Keratinocyte (primary cell): ENCODE data around the gene OR13J1. TPM values are rescaled to one million over a fixed set of nuclear protein-coding genes. Genes with fewer than 3 reads are reported as not detected.

Experiments used
- DNase-seq: peaks from one replicate; pipeline ENCODE4 v3.0.0-alpha.2; 2011; ENCODE audit warnings: low read depth, missing footprints, low spot score
- FAIRE-seq: peaks from 2 replicates; lab custom pipeline; 2011; peaks lifted over from hg19 to GRCh38; lab: Jason Lieb, UNC
- H2AFZ ChIP-seq: 2 replicates; pipeline ENCODE4 v1.6.0; 2012; ENCODE audit warnings: low read length, control low read depth, inconsistent platforms; ENCODE audit not compliant: control insufficient read depth
- H3K27ac ChIP-seq: 2 replicates; pipeline ENCODE4 v1.5.1; 2011; ENCODE audit warnings: low read length; ENCODE audit not compliant: control insufficient read depth, insufficient read depth
- H3K27me3 ChIP-seq: 3 replicates; pipeline ENCODE4 v1.6.0; 2011; ENCODE audit warnings: low read length; ENCODE audit not compliant: control insufficient read depth, insufficient read depth; ENCODE audit errors: extremely low read depth
- H3K36me3 ChIP-seq, 2 experiments: 2 replicates in 1 of 2; 3 replicates in 1 of 2; pipeline ENCODE4 v1.5.1; 2011; ENCODE audit warnings: low read length in 2 of 2, mild to moderate bottlenecking in 1 of 2; ENCODE audit not compliant: control insufficient read depth in 2 of 2, insufficient read depth in 2 of 2; ENCODE audit errors: extremely low read depth in 1 of 2
- H3K4me1 ChIP-seq: 3 replicates; pipeline ENCODE4 v1.5.1; 2011; ENCODE audit warnings: low read length; ENCODE audit not compliant: control insufficient read depth, insufficient read depth; ENCODE audit errors: extremely low read depth
- H3K4me2 ChIP-seq: 3 replicates; pipeline ENCODE4 v1.6.0; 2011; ENCODE audit warnings: low read depth, low read length; ENCODE audit not compliant: control insufficient read depth, insufficient read depth; ENCODE audit errors: extremely low read depth
- H3K4me3 ChIP-seq, 3 experiments: fragments of 200-600 bp in 1 of 3; sonication (generic) in 1 of 3; 2 replicates in 2 of 3; 3 replicates in 1 of 3; pipeline ENCODE4 v1.5.1; 2011 to 2016; ENCODE audit warnings: low read length in 3 of 3, mild to moderate bottlenecking in 3 of 3, control low read depth in 2 of 3, inconsistent platforms in 1 of 3, low read depth in 1 of 3, mixed read lengths in 1 of 3, mixed run types in 1 of 3, moderate library complexity in 1 of 3; ENCODE audit not compliant: control insufficient read depth in 2 of 3, insufficient read depth in 2 of 3; ENCODE audit errors: extremely low read depth in 1 of 3
- H3K79me2 ChIP-seq: 2 replicates; pipeline ENCODE4 v1.6.0; 2012; ENCODE audit warnings: low read length; ENCODE audit not compliant: control insufficient read depth, insufficient read depth
- H3K9ac ChIP-seq: 3 replicates; pipeline ENCODE4 v1.6.0; 2011; ENCODE audit warnings: low read length; ENCODE audit not compliant: control insufficient read depth, insufficient read depth; ENCODE audit errors: extremely low read depth
- H3K9me1 ChIP-seq: 3 replicates; pipeline ENCODE4 v1.6.0; 2011; ENCODE audit warnings: low read length; ENCODE audit not compliant: control insufficient read depth, insufficient read depth; ENCODE audit errors: extremely low read depth
- H3K9me3 ChIP-seq: 2 replicates; pipeline ENCODE4 v1.5.1; 2012; ENCODE audit warnings: low read depth, low read length; ENCODE audit not compliant: control insufficient read depth
- H4K20me1 ChIP-seq: 3 replicates; pipeline ENCODE4 v1.6.0; 2011; ENCODE audit warnings: low read length; ENCODE audit not compliant: control insufficient read depth, insufficient read depth; ENCODE audit errors: extremely low read depth
- CTCF ChIP-seq, 3 experiments: IDR thresholded peaks in 1 of 3; conservative IDR thresholded peaks in 1 of 3; optimal IDR thresholded peaks in 1 of 3; 2 replicates in 2 of 3; 3 replicates in 1 of 3; pipeline versions ENCODE3 to v1.5.1; 2011; ENCODE audit warnings: low read length in 3 of 3, mild to moderate bottlenecking in 3 of 3, moderate library complexity in 2 of 3, control low read depth in 1 of 3, inconsistent platforms in 1 of 3; ENCODE audit not compliant: insufficient read depth in 2 of 3; ENCODE audit errors: extremely low read depth in 1 of 3
- EZH2 ChIP-seq: IDR thresholded peaks from one replicate; pipeline ENCODE4 v1.6.1; 2012; ENCODE audit warnings: inconsistent platforms, mild to moderate bottlenecking, low read length, moderate library complexity
- dilution Hi-C: fragments of 300-500 bp; cut with MboI; formaldehyde crosslinking; loops from one replicate; pipeline ENCODE4 v1.7.0; 2020; ENCODE audit warnings: low sequenced_read_pairs; ENCODE audit not compliant: extremely low pct_ligation_motif_present
- polyA plus RNA-seq, 5 experiments: library from polyadenylated mRNA; depleted of rRNA in 3 of 5; stranded (reverse) in 3 of 5; stranded (forward) in 1 of 5; unstranded in 1 of 5; fragments of >200 nt; gene quantifications; 1 replicate in 1 of 5; 2 replicates in 3 of 5; 3 replicates in 1 of 5; pipeline versions ENCODE4 v1.2.1 to v1.2.3, GENCODE V29; 2011 to 2012; ENCODE audit warnings: missing spikeins in 2 of 5, low read depth in 1 of 5, low replicate concordance in 1 of 5

Gene OR13J1
- polyA plus RNA-seq, 1 donor (not counting 4 experiments of a cell fraction or from before 2014, with no cell fraction given) = not detected

GRCh38 chr9:35868933-35869332 lies 1.3 kb downstream of the OR13J1 start:
- Histone ChIP-seq H3K9me1 (no peaks in the 10 kb centered on the region), H3K27me3 (no peaks in the 10 kb centered on the region), H3K9me3 (no peaks in the 10 kb centered on the region), H3K4me2 (no peak overlapping the region), H3K9ac (no peak overlapping the region), H3K27ac (no peak overlapping the region), H3K4me3 (no peak overlapping the region), H3K79me2 (no peaks in the 10 kb centered on the region), H4K20me1 (no peaks in the 10 kb centered on the region), H2AFZ (no peak overlapping the region), H3K4me1 (peaks cover 6% of the 10 kb centered on the region), H3K36me3 (no peaks in the 10 kb centered on the region)
- dilution Hi-C loops = no loop called here
- FAIRE-seq = no peak
- no peak for DNase-seq
- no peak for TF ChIP-seq EZH2
- TF ChIP-seq CTCF (optimal IDR thresholded peaks at IDR 0.05 in 1 of 3, IDR thresholded peaks at IDR 0.05 in 1 of 3, conservative IDR thresholded peaks at IDR 0.05 in 1 of 3; ENCODE audit: extremely low read depth in 1 of 3, insufficient read depth in 2 of 3, low read length in 3 of 3) = no peak

GRCh38 chr9:35867538-35867937 lies 2.7 kb downstream of the OR13J1 start:
- H3K9me1 ChIP-seq = no peaks in the 10 kb centered on the region
- no peaks in the 10 kb centered on the region for H3K79me2 ChIP-seq
- peaks cover 6% of the 10 kb centered on the region for H3K4me1 ChIP-seq
- DNase-seq (no peak), FAIRE-seq (no peak)
- H2AFZ ChIP-seq = no peak overlapping the region
- TF ChIP-seq CTCF (optimal IDR thresholded peaks at IDR 0.05 in 1 of 3, IDR thresholded peaks at IDR 0.05 in 1 of 3, conservative IDR thresholded peaks at IDR 0.05 in 1 of 3; ENCODE audit: extremely low read depth in 1 of 3, insufficient read depth in 2 of 3, low read length in 3 of 3) = no peak
- H3K4me2 ChIP-seq = no peak overlapping the region
- no peaks in the 10 kb centered on the region for H3K9me3 ChIP-seq
- dilution Hi-C loops = no loop called here
- no peak overlapping the region for H3K27ac ChIP-seq
- no peaks in the 10 kb centered on the region for H3K27me3 ChIP-seq
- H4K20me1 ChIP-seq = no peaks in the 10 kb centered on the region
- H3K36me3 ChIP-seq = no peaks in the 10 kb centered on the region
- H3K9ac ChIP-seq = no peak overlapping the region
- no peak overlapping the region for H3K4me3 ChIP-seq
